Measurements from ENCODE around the gene NTRK2. TPM values are rescaled to one million over a fixed set of nuclear protein-coding genes. Genes with fewer than 3 reads are reported as not detected.
A peak's percentile ranks its signal among the peaks of the same experiment; 100 is the strongest.

NTRK2 gene
- total and polyA plus RNA-seq, 10 of the 15 experiments (the other 5 are each of a cell fraction or from before 2014, with no cell fraction given), result 0.42 to 4.6 (median 0.65) TPM

- Histone ChIP-seq H3K4me3 (no peak overlapping the region), H3K27me3 (replicated peaks in 1 of 2; ENCODE audit: control insufficient read depth in 2 of 2, insufficient read depth in 2 of 2, low read length in 1 of 2) (no peaks in the 10 kb centered on the region; a peak in 1 of 4 replicates), H3K9me3 (replicated peaks; ENCODE audit: control insufficient read depth, insufficient read depth, low read length) (no peaks in the 10 kb centered on the region; the same call in 2 of the 3 replicates), H3K9ac (ENCODE audit: control insufficient read depth, insufficient read depth, low read length) (no peak overlapping the region), H3K36me3 (ENCODE audit: control insufficient read depth in 2 of 2, insufficient read depth in 2 of 2, low read length in 1 of 2) (no peaks in the 10 kb centered on the region), H3K79me2 (ENCODE audit: control insufficient read depth, insufficient read depth, low read length) (no peaks in the 10 kb centered on the region), H3K4me2 (ENCODE audit: control insufficient read depth, insufficient read depth) (no peak overlapping the region), H3K27ac (ENCODE audit: control insufficient read depth, insufficient read depth) (no peak overlapping the region), H3K4me1 (ENCODE audit: control insufficient read depth, insufficient read depth, low read length) (no peaks in the 10 kb centered on the region), H4K20me1 (ENCODE audit: control insufficient read depth, insufficient read depth) (no peaks in the 10 kb centered on the region), H2AFZ (ENCODE audit: control insufficient read depth, low read depth, low read length) (no peak overlapping the region)
- FAIRE-seq (no peak), DNase-seq (ENCODE audit: low read depth, low spot score) (no peak), ATAC-seq (peak; percentile 49; the same call in 2 of the 3 replicates)
- BruUV-seq (replicated peaks), result no TSS peak
- ChIA-PET CTCF (interaction anchor here (0.6 to 2.8 kb wide), 17 partner anchors 8 to 613 kb away, joined by 3 to 38 read pairs (median 3); no protein-coding TSS in a partner anchor), SMC1A (ENCODE audit: uncharacterized antibody, unreplicated experiment) (interaction anchor here (0.6 to 2.9 kb wide), 14 partner anchors 9 to 426 kb away, joined by 3 to 33 read pairs (median 4); no protein-coding TSS in a partner anchor), RAD21 (ENCODE audit: unreplicated experiment) (interaction anchor here (1.0 to 2.6 kb wide), 10 partner anchors 10 to 613 kb away, joined by 3 to 18 read pairs (median 4); no protein-coding TSS in a partner anchor), POLR2A (interaction anchor here (1.1 kb wide), 1 partner anchor 10 kb away, joined by 3 read pairs; no protein-coding TSS in a partner anchor)
- intact Hi-C loops (cut with micrococcal nuclease; ENCODE audit: unreplicated experiment), result no loop called here
- in situ Hi-C loops (cut with MboI), result no loop called here
- TF ChIP-seq ZBTB11 (CRISPR knock-in tag; IDR thresholded peaks at IDR 0.05) (no peak), NBN (IDR thresholded peaks at IDR 0.05) (no peak), EGR1 (IDR thresholded peaks at IDR 0.05; ENCODE audit: borderline replicate concordance in 1 of 2, low read depth in 2 of 2, low read length in 2 of 2) (no peak), RAD21 (IDR thresholded peaks at IDR 0.05; ENCODE audit: insufficient read depth, low read depth, low read length) (peak; percentile 41), EP300 (IDR thresholded peaks at IDR 0.05; ENCODE audit: borderline replicate concordance in 1 of 2, control insufficient read depth in 1 of 2, low read depth in 2 of 2, low read length in 2 of 2) (no peak), SMC3 (IDR thresholded peaks at IDR 0.05; ENCODE audit: borderline replicate concordance, low read length) (peak; percentile 32; the same call in 1 of the 2 replicates), TARDBP (IDR thresholded peaks at IDR 0.05; ENCODE audit: borderline replicate concordance) (no peak), HDGF (IDR thresholded peaks at IDR 0.05) (no peak), MTA3 (IDR thresholded peaks at IDR 0.05; ENCODE audit: borderline replicate concordance, low read length) (no peak), ASH2L (IDR thresholded peaks at IDR 0.05; ENCODE audit: borderline replicate concordance, low read depth) (no peak), DPF2 (IDR thresholded peaks at IDR 0.05) (no peak), PML (IDR thresholded peaks at IDR 0.05; ENCODE audit: low read length) (no peak), CBX3 (IDR thresholded peaks at IDR 0.05; ENCODE audit: borderline replicate concordance, low read depth) (no peak), CBX5 (IDR thresholded peaks at IDR 0.05; ENCODE audit: low read depth) (no peak), MAX (IDR thresholded peaks at IDR 0.05; ENCODE audit: low read depth, low read length) (no peak)
- TF ChIP-seq, protein P1, sequence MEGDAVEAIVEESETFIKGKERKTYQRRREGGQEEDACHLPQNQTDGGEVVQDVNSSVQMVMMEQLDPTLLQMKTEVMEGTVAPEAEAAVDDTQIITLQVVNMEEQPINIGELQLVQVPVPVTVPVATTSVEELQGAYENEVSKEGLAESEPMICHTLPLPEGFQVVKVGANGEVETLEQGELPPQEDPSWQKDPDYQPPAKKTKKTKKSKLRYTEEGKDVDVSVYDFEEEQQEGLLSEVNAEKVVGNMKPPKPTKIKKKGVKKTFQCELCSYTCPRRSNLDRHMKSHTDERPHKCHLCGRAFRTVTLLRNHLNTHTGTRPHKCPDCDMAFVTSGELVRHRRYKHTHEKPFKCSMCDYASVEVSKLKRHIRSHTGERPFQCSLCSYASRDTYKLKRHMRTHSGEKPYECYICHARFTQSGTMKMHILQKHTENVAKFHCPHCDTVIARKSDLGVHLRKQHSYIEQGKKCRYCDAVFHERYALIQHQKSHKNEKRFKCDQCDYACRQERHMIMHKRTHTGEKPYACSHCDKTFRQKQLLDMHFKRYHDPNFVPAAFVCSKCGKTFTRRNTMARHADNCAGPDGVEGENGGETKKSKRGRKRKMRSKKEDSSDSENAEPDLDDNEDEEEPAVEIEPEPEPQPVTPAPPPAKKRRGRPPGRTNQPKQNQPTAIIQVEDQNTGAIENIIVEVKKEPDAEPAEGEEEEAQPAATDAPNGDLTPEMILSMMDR (IDR thresholded peaks at IDR 0.05 in 2 of 3, conservative IDR thresholded peaks at IDR 0.05 in 1 of 3; ENCODE audit: control insufficient read depth in 2 of 3, extremely low read depth in 1 of 3, insufficient read depth in 1 of 3, low read depth in 3 of 3, low read length in 3 of 3), result peak in 2 of 3 experiments; percentile 5 to 27; a peak in 3 of 6 replicates
- WGBS (ENCODE audit: insufficient coverage, insufficient replicate concordance, low lambda C conversion rate, missing lambda C conversion rate), result 0% methylated on average over 2 of the region's 2 CpGs
Observed at GRCh38 chr9:84997472-84997871, 327.9 kb downstream of the NTRK2 start.
